ENCODE results near the gene ATOH8. TPM values are rescaled to one million over a fixed set of nuclear protein-coding genes. Genes with fewer than 3 reads are reported as not detected.

The ATOH8 gene
- total and polyA plus RNA-seq, 9 donors = 10.4 to 24.1 (median 18.8) TPM

DNA sequence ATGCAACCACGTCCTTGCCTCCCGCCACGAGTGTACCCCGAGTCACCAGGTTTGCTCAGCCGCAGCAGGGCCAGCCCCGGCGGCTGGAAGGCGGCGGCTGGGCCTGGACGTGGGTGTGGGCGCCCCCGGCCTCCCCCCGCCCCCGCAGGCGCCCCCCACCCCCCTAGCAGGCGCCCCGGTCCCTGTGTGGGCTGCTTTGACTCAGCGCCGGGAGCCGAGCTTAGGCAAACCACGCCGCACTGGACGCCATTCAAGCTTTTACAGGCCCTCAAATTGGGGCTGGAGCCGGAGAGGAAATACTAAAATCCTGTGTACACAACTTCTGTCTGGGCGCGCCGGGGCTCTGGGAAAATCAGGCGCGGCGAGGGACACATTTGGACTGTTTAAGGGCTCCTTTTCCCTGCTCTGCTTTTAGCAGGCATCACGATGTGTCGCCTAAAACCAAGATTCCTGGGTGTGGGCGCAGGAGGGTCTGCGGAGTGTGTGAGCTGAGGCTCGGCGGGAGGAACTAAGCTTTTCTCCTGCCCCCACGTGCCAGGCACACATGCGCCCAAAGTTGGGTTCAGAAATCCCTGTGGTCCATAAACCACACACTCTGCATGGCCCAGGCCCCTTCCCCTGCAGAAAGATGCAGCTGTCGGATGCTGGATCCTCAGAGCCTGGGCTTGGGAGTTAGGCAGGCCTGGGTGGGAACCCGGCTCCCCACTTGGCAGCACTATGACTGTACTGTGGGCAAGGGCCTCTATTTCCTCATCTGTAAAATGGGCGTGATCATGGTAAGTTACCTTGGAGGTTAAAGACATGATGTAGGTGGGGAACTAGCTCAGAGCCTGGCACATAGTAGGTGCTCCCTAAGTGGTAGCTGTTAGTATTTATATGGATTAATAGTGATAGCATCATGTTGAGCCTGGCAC, 57.6 kb downstream of the ATOH8 start:
- Histone ChIP-seq H3K27ac (ENCODE audit: low read length) (no peak overlapping the region), H3K4me1 (ENCODE audit: control insufficient read depth, insufficient read depth, low read length) (peaks cover 17% of the 10 kb centered on the region), H3K4me3 (ENCODE audit: low read length) (no peak overlapping the region), H3K27me3 (ENCODE audit: control insufficient read depth, insufficient read depth, low read length) (peaks cover 12% of the 10 kb centered on the region), H3K9me3 (replicated peaks; ENCODE audit: control insufficient read depth, low read depth, low read length) (no peaks in the 10 kb centered on the region), H3K36me3 (ENCODE audit: control insufficient read depth, insufficient read depth, low read length) (no peaks in the 10 kb centered on the region)
- 31% methylated on average over 22 of the region's 41 CpGs for WGBS (ENCODE audit: insufficient coverage)
- peak; percentile 88 for DNase-seq

GRCh38 chr2:85812094-85812735, 58.4 kb downstream of the ATOH8 start:
- no peaks in the 10 kb centered on the region for H3K36me3 ChIP-seq (ENCODE audit: control insufficient read depth, insufficient read depth, low read length)
- DNase-seq = no peak
- no peak overlapping the region for H3K4me3 ChIP-seq (ENCODE audit: low read length)
- peaks cover 10% of the 10 kb centered on the region for H3K27me3 ChIP-seq (ENCODE audit: control insufficient read depth, insufficient read depth, low read length)
- no peak overlapping the region for H3K27ac ChIP-seq (ENCODE audit: low read length)
- peaks cover 17% of the 10 kb centered on the region for H3K4me1 ChIP-seq (ENCODE audit: control insufficient read depth, insufficient read depth, low read length)
- WGBS (ENCODE audit: insufficient coverage) = 80% methylated on average over 7 of the region's 10 CpGs
- no peaks in the 10 kb centered on the region for H3K9me3 ChIP-seq (replicated peaks; ENCODE audit: control insufficient read depth, low read depth, low read length)

GRCh38 chr2:85813211-85813981, 59.6 kb downstream of the ATOH8 start:
- DNase-seq = no peak
- Histone ChIP-seq H3K27ac (ENCODE audit: low read length) (no peak overlapping the region), H3K4me3 (ENCODE audit: low read length) (no peak overlapping the region), H3K4me1 (ENCODE audit: control insufficient read depth, insufficient read depth, low read length) (peaks cover 17% of the 10 kb centered on the region), H3K36me3 (ENCODE audit: control insufficient read depth, insufficient read depth, low read length) (no peaks in the 10 kb centered on the region), H3K9me3 (replicated peaks; ENCODE audit: control insufficient read depth, low read depth, low read length) (no peaks in the 10 kb centered on the region), H3K27me3 (ENCODE audit: control insufficient read depth, insufficient read depth, low read length) (peaks cover 10% of the 10 kb centered on the region)
- 91% methylated on average over 4 of the region's 7 CpGs for WGBS (ENCODE audit: insufficient coverage)

DNA sequence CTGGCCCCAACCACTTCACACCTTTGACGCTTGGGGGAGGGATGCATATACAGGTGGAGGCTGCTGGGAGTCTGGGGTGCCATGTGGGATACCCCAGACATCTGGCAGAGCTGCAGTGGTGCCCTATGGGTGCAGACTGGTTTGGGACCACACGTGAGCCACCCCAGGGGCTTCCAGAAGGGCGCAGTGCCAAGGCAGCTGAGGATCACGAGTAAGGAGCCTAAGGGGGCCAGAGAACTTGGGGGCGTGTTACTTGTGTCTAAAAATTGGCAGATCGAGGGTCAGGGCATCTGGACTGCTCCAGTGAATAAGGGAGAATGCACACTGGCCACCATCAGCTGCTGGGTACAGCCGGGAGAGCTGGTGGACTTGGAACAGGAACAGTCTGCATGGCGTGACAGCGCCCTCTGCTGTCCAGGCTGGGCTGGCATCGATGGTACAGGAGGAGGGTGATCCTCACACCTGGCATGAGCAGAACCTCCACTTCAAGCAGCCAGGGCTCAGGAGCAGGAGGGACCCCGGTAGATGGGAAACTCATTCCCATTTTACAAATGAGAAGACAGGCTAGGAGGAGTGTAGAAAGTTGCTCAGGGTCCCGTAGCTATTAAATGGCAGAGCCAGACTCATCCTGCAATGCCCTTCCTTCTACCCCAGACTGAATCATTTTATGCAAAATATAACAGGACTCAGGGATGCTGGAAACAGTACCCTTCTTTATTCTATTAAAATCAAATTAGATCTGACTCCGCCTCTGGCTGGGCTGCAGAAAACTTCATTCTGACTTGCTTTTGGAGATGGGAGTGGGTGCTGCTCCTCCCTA, 60.4 kb downstream of the ATOH8 start:
- peak; percentile 90 for DNase-seq
- H3K36me3 ChIP-seq (ENCODE audit: control insufficient read depth, insufficient read depth, low read length) = no peaks in the 10 kb centered on the region
- H3K4me1 ChIP-seq (ENCODE audit: control insufficient read depth, insufficient read depth, low read length) = peaks cover 17% of the 10 kb centered on the region
- no peak overlapping the region for H3K27ac ChIP-seq (ENCODE audit: low read length)
- no peaks in the 10 kb centered on the region for H3K9me3 ChIP-seq (replicated peaks; ENCODE audit: control insufficient read depth, low read depth, low read length)
- peaks cover 10% of the 10 kb centered on the region for H3K27me3 ChIP-seq (ENCODE audit: control insufficient read depth, insufficient read depth, low read length)
- WGBS (ENCODE audit: insufficient coverage) = 21% methylated on average over 6 of the region's 13 CpGs
- H3K4me3 ChIP-seq (ENCODE audit: low read length) = no peak overlapping the region

- no peak for DNase-seq
- Histone ChIP-seq H3K4me3 (ENCODE audit: low read length) (no peak overlapping the region), H3K36me3 (ENCODE audit: control insufficient read depth, insufficient read depth, low read length) (no peaks in the 10 kb centered on the region), H3K27me3 (ENCODE audit: control insufficient read depth, insufficient read depth, low read length) (peaks cover 10% of the 10 kb centered on the region), H3K9me3 (replicated peaks; ENCODE audit: control insufficient read depth, low read depth, low read length) (no peaks in the 10 kb centered on the region), H3K4me1 (ENCODE audit: control insufficient read depth, insufficient read depth, low read length) (peaks cover 17% of the 10 kb centered on the region), H3K27ac (ENCODE audit: low read length) (no peak overlapping the region)
- 74% methylated on average over 7 of the region's 10 CpGs for WGBS (ENCODE audit: insufficient coverage)
These were observed 61.2 kb downstream of the ATOH8 start for GRCh38 chr2:85814802-85815550.

DNA sequence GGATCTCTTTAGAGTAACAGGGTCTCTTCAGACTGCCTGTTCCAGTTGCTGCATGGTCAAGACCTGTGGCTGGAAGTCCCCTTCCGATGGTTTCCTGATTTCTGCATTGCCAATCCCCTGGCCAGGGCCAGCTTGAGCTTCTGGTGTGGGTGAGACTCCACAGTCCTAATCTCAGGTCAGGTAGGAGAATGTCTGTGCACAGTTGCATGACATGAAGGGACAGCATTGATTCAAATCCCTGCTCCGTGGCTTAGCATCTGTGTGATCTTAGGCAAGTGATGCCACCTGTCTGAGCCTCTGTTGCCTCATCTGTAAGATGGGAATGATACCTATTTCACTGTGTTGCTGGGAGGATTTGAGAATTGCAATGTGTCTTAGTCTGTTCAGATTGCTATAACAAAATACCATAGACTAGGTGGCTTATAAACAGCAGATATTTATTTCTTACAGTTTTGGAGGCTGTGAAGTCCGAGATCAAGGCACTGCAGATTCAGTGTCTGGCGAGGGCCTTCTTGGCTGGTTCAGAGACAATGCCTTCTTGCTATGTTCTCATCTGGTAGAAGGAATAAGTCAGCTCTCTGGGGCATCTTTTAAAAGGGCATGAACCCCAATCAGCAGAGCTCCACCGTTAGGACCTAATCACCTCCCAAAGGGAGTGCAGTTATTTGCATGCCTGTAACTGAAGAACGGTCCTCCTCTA, 66.2 kb downstream of the ATOH8 start:
- no peak for DNase-seq
- no peak overlapping the region for H3K27ac ChIP-seq (ENCODE audit: low read length)
- no peaks in the 10 kb centered on the region for H3K9me3 ChIP-seq (replicated peaks; ENCODE audit: control insufficient read depth, low read depth, low read length)
- 73% methylated on average over 4 of the region's 6 CpGs for WGBS (ENCODE audit: insufficient coverage)
- no peaks in the 10 kb centered on the region for H3K4me1 ChIP-seq (ENCODE audit: control insufficient read depth, insufficient read depth, low read length)
- no peaks in the 10 kb centered on the region for H3K36me3 ChIP-seq (ENCODE audit: control insufficient read depth, insufficient read depth, low read length)
- H3K27me3 ChIP-seq (ENCODE audit: control insufficient read depth, insufficient read depth, low read length) = peaks cover 5% of the 10 kb centered on the region
- H3K4me3 ChIP-seq (ENCODE audit: low read length) = no peak overlapping the region

DNA sequence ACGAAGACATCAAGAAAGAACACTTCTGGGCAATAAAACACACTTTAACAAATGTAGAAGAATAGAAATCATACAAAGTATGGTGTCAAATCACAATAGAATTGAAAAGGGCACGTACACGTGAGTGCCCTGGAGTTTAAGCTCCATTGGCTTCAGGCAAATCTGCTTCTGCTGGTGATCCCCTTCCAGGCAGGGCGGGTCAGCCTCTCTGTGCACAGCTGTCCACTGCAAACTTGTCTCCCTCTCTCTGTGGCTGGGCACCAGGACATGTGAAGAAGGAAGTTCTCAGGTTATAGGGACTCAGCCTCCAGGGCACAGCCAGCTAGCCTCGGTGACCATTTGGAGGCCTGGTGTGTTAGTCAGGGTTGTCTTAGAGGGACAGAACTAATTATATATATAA, 69.0 kb downstream of the ATOH8 start:
- no peak for DNase-seq
- Histone ChIP-seq H3K27ac (ENCODE audit: low read length) (no peak overlapping the region), H3K4me3 (ENCODE audit: low read length) (no peak overlapping the region), H3K4me1 (ENCODE audit: control insufficient read depth, insufficient read depth, low read length) (peaks cover 7% of the 10 kb centered on the region), H3K36me3 (ENCODE audit: control insufficient read depth, insufficient read depth, low read length) (no peaks in the 10 kb centered on the region), H3K27me3 (ENCODE audit: control insufficient read depth, insufficient read depth, low read length) (no peaks in the 10 kb centered on the region), H3K9me3 (replicated peaks; ENCODE audit: control insufficient read depth, low read depth, low read length) (no peaks in the 10 kb centered on the region)
- WGBS (ENCODE audit: insufficient coverage) = no CpG with 5 or more reads among the region's 5 CpGs

DNA sequence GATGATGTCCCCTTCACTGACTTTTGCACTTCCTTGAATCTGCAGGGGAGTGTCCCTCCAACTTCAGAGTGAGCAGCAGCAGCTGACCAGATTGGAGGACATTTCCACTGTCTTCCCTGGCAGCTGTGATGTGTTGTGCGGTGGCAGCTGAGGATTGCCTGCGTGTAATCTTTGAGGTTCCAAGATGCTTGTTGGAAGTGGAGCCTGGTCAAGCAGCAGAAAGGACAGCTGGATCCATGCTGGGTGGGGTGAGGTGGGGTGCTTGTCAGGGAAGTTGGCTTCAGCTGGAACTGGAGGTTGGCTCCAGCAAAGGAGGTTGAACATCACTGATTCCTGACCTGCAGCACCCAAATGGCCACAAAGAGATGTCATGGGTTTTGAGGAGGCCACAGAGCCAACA, 70.2 kb downstream of the ATOH8 start:
- H3K27ac ChIP-seq (ENCODE audit: low read length) = no peak overlapping the region
- WGBS (ENCODE audit: insufficient coverage) = 93% methylated on average over 2 of the region's 2 CpGs
- no peak for DNase-seq
- H3K36me3 ChIP-seq (ENCODE audit: control insufficient read depth, insufficient read depth, low read length) = no peaks in the 10 kb centered on the region
- H3K4me1 ChIP-seq (ENCODE audit: control insufficient read depth, insufficient read depth, low read length) = peaks cover 9% of the 10 kb centered on the region
- no peaks in the 10 kb centered on the region for H3K9me3 ChIP-seq (replicated peaks; ENCODE audit: control insufficient read depth, low read depth, low read length)
- H3K27me3 ChIP-seq (ENCODE audit: control insufficient read depth, insufficient read depth, low read length) = no peaks in the 10 kb centered on the region
- H3K4me3 ChIP-seq (ENCODE audit: low read length) = no peak overlapping the region
